Left renal cortex interstitium (tissue), 4 donors: ENCODE measurements around the gene SLC44A1. TPM values are rescaled to one million over a fixed set of nuclear protein-coding genes. Genes with fewer than 3 reads are reported as not detected.

Experiments
- DNase-seq, 4 donors: peaks; one replicate each; pipeline ENCODE4 v3.0.0-alpha.2; 2013; ENCODE audit warnings: low read depth in 4 of 4, low spot score in 2 of 4, missing footprints in 1 of 4
- polyA plus RNA-seq, 4 donors: library from polyadenylated mRNA; unstranded; fragments of 120-200 nt; gene quantifications; one replicate each; pipeline ENCODE4 v1.2.1, GENCODE V29; 2013; ENCODE audit not compliant: insufficient read length in 4 of 4

Gene SLC44A1
- polyA plus RNA-seq, 4 donors, result 44.0 to 61.1 (median 48.8) TPM

- DNase-seq, result no peak
These were observed 174.4 kb downstream of the SLC44A1 start for GRCh38 chr9:105418588-105419500.

DNA sequence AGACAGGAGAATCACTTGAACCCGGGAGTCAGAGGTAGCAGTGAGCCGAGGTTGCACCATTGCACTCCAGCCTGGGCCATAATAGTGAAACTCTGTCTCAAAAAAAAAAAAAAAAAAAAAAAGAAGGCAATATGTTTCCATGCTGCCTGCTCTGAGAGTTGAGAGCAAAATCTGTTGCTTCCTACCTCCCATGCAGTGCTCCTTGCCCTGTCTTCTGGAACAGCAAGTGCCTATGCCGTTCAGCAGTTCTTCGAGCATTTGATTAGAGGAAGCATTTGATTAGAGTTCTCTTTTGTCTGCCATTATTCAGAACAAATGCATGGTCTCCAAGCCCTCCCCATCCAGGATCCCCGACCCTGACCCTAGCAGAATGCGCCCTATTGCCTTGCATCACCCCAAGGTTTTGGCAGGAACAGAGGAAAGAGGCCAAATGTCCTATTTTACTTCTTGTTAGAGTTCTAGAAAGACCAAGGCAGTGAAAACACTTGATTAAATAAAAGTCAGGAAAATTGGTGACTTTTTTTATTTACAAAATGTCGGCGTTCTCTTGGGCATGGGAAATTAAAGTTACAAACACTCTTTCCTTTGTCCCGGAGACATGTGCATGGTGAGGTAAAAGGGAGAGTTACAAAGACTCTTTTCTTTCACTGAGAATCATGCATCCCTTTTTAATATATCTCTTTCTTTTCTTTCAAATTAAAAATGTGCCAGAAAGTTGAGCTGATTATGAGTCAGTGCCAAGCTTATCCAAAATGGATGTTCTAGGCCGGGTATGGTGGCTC lies 175.6 kb downstream of the SLC44A1 start:
- no peak for DNase-seq

DNA sequence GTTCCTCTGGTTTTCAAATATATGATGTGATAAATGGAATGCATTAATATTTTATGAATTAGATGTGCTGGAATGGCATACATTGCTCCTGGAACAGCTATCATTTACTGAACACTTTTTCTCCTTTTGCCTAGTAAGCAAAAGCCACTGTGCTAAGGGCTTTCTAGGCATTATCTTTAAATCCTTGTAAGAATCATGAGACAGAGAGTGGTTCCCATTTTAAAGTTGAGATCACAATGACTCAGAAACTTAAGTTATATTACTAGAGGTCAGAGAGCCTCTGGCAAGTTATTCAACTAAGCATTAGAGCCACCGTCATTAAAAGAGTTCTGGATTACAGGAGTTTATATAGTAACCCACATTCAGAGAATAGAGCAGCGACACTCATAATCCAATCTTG lies 176.7 kb downstream of the SLC44A1 start:
- DNase-seq, result no peak

DNA sequence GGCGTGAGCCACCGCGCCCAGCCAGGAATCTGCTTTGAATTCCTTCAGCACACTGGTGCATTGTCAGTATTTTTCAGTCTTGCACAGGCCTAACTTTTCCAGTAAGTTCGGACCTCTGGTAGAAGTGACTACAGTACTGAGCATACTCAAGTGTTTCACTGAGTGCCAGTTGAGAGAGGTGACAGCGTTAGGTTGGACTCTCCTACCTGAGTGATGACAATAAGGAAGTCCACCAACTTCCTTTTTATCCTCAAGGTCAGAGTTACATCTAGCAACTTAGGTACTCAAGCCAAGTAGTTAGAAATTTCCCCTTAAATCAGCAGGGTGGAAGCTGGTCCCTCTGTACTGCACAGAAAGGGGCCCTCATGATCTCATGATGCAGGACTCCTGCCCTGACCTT lies 177.4 kb downstream of the SLC44A1 start:
- DNase-seq, result no peak

GRCh38 chr9:105425816-105426433 lies 181.5 kb downstream of the SLC44A1 start:
- DNase-seq, result no peak

- no peak for DNase-seq
These were observed 182.2 kb downstream of the SLC44A1 start for GRCh38 chr9:105426657-105427056.

DNA sequence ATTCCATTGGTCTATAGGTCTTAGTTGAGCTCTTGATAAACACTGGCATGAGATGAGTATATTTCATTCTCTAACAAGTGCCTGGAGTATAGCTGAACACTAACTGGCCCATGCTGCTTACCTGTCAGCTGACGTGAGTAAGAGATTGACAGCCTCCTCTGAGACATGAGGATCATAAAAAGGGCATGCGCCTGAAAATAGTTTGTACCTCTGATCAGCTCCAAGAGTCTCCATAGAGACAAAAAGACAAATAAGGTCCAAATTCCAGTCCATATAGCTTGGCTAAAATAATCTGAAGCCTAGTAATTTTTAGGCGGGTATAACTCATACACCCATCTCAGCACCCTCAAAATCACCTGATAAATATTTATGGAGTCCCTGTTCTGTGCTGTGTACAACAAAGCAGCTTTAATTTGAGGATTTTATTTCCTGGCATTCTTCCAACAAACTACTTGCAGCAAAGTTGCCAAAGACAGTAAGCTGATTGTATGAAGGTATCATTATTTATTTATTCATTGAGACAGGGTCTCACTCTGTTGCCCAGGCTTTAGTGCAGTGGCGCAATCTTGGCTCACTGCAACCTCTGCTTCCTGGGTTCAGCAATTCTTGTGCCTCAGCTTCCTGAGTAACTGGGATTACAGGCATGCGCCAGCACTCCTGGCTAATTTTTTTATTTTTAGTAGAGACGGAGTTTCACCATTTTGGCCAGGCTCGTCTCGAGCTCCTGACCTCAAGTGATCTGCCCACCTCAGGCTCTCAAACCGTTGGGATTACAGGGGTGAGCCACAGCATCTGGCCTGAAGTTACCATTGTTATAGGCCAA lies 187.2 kb downstream of the SLC44A1 start:
- no peak for DNase-seq

- DNase-seq, result no peak
These were observed 187.9 kb downstream of the SLC44A1 start for GRCh38 chr9:105432247-105432842.

DNA sequence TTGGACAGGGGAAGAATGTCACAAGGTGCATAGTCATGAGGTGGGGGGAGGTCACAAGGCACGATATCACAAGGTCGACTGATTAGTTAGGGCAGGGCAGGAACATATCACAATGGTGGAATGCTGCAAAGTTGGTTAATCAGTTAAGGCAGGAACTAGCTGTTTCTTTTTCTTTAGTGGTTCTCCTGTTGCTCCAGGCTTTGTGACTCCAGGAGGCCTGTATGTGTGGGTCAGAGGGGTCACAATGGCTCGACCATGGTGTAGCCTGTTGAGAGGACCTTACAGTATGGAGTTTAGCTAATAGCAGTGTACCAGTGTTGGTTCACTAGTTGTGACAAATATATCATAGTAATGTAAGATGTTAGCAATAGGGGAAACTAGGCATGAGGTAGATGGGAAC lies 191.0 kb downstream of the SLC44A1 start:
- no peak for DNase-seq

DNA sequence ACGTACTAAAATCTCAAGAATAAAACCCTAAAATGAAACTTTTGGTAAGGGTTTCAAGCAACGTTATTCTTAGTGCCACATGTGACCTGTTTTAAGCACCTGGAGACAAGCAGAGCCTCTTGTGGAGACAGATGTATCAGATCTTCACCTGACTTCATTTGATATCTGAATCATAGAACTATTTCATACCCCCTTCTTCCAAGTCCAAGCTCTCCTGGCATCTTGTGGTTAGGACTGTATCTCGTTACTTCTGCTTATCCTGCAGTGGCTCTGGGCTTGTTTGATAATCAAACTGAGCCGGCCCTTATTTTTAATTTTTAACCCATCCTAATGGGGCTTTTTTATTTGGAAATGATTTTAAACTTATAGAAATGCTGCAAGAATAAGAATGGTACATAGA lies 192.3 kb downstream of the SLC44A1 start:
- DNase-seq, result no peak

- DNase-seq, result no peak
These were observed 193.3 kb downstream of the SLC44A1 start for GRCh38 chr9:105437704-105438103.

GRCh38 chr9:105438141-105438806 lies 193.8 kb downstream of the SLC44A1 start:
- DNase-seq, result peak in 2 of 4 donors; percentile 54 to 72

DNA sequence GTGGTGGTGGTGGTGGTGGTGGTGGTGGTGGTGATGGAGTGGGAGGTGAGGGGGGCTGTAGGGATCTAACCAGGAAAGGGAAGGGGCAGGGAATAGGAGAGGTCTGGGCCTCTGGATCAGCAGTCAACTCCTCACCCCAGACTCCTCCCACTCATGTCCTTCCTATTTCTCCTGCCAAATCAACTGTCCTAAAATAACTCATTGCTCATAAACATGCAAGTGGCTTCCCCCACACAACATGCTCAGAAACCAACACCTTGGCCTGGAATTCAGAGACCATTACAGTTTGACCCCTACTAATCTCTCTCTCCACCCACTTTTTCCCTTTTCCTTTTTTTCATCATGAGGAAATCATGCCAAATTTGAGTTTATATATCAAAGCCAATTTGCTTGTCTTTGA lies 195.0 kb downstream of the SLC44A1 start:
- no peak for DNase-seq

DNA sequence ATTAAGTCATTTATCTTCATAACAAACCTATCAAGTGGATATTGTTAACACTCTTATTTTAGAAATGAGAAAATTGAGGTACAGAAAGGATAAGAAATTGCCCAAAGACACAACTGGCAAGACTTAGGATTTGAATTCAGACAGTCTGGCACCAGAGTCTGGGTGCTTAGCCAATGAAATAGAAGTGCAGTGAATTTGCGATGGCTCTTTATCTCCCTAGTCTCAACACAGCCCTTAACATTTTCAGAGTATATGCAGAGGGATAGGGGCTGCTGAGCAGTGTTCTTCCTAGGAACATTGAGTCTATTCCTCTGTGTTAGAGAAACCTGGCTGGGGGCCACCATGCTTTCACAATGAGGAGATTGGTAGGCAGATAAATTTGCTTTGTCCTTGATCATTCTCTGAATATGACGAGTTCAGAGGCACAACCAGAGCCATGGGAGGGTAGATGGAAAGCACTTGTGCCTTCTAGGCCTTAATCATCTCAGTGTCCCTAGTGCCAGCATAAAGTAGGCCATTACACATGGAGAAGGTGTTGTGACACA lies 197.2 kb downstream of the SLC44A1 start:
- DNase-seq, result no peak

GRCh38 chr9:105443121-105443520 lies 198.7 kb downstream of the SLC44A1 start:
- no peak for DNase-seq

GRCh38 chr9:105444130-105444529 lies 199.7 kb downstream of the SLC44A1 start:
- DNase-seq, result no peak

DNA sequence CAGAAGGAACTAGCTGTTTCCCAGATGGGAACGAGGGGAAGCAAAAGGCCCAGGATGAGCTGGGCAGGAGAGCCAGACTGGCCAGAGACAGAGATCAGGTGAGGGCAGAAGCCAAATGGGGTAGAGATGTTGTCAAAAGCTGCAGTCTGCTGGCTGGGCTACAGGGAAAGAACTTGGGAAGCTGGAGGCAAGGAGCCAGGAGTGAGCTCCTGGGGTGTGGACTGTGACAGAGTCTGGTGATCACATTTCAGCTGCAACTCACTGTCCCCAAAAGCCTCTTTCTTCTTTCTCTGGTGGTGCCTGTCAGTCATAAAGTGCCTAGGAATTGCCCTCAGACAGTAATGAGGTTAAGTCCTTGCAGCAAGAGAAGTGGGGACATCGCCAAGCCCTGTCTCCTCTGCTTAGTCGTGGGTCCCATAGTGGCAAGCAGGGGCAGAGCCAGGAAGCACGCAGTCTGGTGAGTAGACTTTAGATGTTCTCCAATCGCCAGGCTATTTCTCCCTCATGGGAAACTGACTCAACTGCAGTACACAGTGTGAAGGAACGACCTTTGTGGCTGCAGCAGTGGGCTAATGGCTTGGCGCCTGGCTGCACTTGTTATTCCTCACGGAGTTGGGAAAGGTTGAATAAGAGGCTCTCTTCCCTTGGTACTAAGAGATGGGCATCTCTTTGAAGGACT lies 200.9 kb downstream of the SLC44A1 start:
- DNase-seq, result no peak

DNA sequence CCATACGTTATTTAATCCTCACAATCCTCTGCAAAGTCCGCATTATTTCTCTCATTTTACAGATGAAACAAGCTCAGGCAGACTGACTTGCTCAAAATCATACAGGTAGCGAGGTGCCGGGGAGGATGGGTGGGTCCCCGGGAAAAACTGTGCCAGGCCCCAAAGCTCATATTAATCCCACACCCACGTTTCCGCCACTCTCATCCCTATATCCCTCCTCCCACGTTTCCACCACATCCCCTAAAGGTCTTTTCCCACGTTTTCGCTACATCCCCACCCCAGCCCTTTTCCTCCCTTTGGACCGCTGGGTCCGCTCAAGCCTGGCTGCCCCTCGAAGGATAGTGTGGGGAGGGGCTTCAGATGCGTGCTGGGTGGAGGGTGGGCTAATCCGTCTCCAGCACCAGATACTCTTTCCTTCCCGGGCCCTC lies 202.9 kb downstream of the SLC44A1 start:
- DNase-seq, result no peak
